SHP77 (cell line): ENCODE data around the gene IQGAP2.

Source experiments
- DNase-seq, 2 experiments: peaks; one replicate each; lab custom pipeline; 2025; lab: John Stamatoyannopoulos, UW

Gene IQGAP2

GRCh38 chr5:76751291-76751690 is 348.2 kb downstream of the IQGAP2 start:
- no peak for DNase-seq

- no peak for DNase-seq
These were observed 351.6 kb downstream of the IQGAP2 start for GRCh38 chr5:76754668-76755078.

DNA sequence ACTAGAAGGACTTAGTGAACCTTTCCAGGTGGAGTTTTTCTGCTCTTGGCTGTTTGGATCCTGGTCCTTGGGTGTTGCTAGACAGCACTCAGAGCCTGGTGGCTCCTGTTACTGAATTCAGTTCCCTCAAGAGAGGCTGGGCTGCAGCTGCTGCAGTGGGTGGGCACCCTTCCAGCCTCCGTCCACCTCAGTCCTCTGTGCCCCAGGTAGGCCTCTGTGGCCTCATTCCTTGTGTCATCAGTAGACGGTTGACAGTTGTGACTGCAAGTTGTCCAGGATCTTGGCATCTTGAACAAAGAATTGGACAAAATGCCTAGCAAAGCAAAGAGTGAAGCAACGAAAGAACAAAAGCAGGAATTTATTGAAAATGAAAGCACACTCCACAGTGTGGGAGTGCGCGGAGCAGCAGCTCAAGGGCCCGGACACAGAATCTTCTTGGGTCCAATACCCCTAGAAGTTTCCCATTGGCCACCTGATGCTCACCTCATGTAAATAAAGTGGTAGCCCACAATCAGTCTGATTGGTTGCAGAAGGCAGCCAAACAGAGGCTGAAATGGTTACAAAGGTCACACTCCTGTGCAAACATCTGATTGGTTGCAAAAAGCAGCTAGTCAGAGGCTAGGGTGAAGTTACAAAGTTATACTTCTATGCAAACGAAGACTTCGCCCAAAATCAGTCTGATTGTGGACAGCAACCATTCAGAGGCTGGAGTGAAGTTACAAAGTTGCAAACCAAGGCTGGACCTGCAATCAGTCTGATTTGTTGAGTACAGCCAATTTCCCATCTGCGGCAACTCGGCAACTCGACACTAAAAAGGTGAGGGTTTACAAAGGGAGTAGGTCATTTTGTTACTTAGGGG is 352.9 kb downstream of the IQGAP2 start:
- no peak for DNase-seq

GRCh38 chr5:76757049-76757448 is 354.0 kb downstream of the IQGAP2 start:
- DNase-seq: no peak
